Measurements from ENCODE around the gene NDUFA12. TPM values are rescaled to one million over a fixed set of nuclear protein-coding genes. Genes with fewer than 3 reads are reported as not detected.

NDUFA12 gene
- total and polyA plus RNA-seq, 12 donors, result 254 to 710 (median 341) TPM

DNA sequence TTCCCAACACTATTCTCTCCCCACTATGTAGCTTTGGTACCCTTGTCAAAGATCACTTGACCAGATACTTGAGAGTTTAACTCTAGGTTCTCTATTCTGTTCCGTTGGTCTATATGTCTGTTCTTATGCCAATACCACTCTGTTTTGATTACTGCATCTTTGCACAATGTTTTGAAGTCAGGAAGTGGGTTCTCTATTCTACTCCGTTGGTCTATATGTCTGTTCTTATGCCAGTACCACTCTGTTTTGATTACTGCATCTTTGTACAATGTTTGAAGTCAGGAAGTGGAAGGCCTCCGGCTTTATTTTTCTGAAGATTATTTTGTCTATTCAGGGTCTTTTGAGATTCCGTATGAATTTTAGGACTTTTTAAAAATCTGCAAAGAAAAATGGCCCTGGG, 2.7 kb upstream of the NDUFA12 start:
- WGBS, 2 donors, result 90 to 92% methylated on average over 4 of the region's 4 CpGs
- H3K36me3 ChIP-seq, result peaks cover 0 to 11% (median 7%) of the 10 kb centered on the region in 9 donors
- intact Hi-C loops (cut with DNase I), result no loop called here
- TF ChIP-seq, protein P1, sequence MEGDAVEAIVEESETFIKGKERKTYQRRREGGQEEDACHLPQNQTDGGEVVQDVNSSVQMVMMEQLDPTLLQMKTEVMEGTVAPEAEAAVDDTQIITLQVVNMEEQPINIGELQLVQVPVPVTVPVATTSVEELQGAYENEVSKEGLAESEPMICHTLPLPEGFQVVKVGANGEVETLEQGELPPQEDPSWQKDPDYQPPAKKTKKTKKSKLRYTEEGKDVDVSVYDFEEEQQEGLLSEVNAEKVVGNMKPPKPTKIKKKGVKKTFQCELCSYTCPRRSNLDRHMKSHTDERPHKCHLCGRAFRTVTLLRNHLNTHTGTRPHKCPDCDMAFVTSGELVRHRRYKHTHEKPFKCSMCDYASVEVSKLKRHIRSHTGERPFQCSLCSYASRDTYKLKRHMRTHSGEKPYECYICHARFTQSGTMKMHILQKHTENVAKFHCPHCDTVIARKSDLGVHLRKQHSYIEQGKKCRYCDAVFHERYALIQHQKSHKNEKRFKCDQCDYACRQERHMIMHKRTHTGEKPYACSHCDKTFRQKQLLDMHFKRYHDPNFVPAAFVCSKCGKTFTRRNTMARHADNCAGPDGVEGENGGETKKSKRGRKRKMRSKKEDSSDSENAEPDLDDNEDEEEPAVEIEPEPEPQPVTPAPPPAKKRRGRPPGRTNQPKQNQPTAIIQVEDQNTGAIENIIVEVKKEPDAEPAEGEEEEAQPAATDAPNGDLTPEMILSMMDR (IDR thresholded peaks at IDR 0.05), result no peak
- peaks cover 0 to 26% (median 20%) of the 10 kb centered on the region in 9 donors for H3K4me1 ChIP-seq
- peaks cover 0 to 32% (median 11%) of the 10 kb centered on the region in 11 donors for H3K9me3 ChIP-seq
- no peak overlapping the region for H3K27ac ChIP-seq
- no peaks in the 10 kb centered on the region for H3K27me3 ChIP-seq
- no peak for ATAC-seq
- no peak for DNase-seq
- no peak overlapping the region for H3K4me3 ChIP-seq

DNA sequence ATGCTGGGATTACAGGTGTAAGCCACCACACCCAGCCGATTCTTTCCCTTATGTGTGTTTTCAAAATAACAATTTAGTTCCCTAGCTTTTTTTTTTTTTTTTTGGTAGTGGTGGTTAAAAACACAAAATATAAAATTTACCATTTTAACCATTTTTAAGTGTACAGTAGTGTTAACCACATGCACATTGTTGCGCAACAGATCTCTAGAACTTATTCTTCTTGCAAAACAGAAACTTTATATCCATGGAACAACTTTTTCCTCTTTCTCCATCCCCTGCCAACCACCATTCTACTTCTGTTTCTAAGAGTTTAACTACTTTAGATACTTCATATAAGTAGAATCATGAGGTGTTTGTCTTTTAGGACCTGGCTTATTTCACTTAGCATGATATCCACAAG, 1.1 kb upstream of the NDUFA12 start:
- no peak overlapping the region for H3K4me3 ChIP-seq
- intact Hi-C loops (cut with DNase I), result no loop called here

DNA sequence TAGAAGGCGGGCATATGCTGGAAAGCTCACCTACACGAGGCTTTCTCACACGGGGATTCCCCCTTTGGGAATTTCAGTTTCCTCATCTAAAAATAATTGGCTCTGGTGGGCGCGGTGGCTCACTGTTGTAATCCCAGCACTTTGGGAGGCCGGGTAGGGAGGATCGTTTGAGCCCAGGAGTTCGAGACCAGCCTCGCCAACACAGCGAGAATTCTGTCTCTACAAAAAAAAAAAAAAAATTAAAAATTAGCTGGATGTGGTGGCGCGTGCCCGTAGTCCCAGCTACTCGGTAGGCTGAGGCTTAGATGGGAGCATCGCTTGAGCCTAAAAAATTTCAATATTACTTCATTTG, 400 bp upstream of the NDUFA12 start:
- TF ChIP-seq, protein P1 (IDR thresholded peaks at IDR 0.05), result no peak
- H3K36me3 ChIP-seq, result peaks cover 0 to 27% (median 15%) of the 10 kb centered on the region in 9 donors
- ATAC-seq, result peak in 5 of 8 donors; percentile 3 to 63 (median 13)
- H3K27ac ChIP-seq, result peak overlapping the region; percentile 82 to 96 (median 90)
- peaks cover 0 to 29% (median 11%) of the 10 kb centered on the region in 11 donors for H3K9me3 ChIP-seq
- H3K4me1 ChIP-seq, result peaks cover 0 to 48% (median 34%) of the 10 kb centered on the region in 9 donors
- no peaks in the 10 kb centered on the region for H3K27me3 ChIP-seq
- intact Hi-C loops (cut with DNase I), result no loop called here
- peak overlapping the region in 9 of 10 donors; percentile 75 to 93 (median 85) for H3K4me3 ChIP-seq
- no peak for DNase-seq
- WGBS, 2 donors, result 64 to 65% methylated on average over 15 of the region's 15 CpGs

More for the DNA sequence above, 1.1 kb upstream of the NDUFA12 start:
- H3K27me3 ChIP-seq, result no peaks in the 10 kb centered on the region
- TF ChIP-seq, protein P1 (IDR thresholded peaks at IDR 0.05), result no peak
- ATAC-seq (no peak), DNase-seq (no peak)
- peaks cover 0 to 32% (median 11%) of the 10 kb centered on the region in 11 donors for H3K9me3 ChIP-seq
- WGBS, 2 donors, result 92 to 95% methylated on average over 2 of the region's 2 CpGs
- peaks cover 0 to 42% (median 27%) of the 10 kb centered on the region in 9 donors for H3K4me1 ChIP-seq
- peaks cover 0 to 27% (median 15%) of the 10 kb centered on the region in 9 donors for H3K36me3 ChIP-seq
- H3K27ac ChIP-seq, result no peak overlapping the region

DNA sequence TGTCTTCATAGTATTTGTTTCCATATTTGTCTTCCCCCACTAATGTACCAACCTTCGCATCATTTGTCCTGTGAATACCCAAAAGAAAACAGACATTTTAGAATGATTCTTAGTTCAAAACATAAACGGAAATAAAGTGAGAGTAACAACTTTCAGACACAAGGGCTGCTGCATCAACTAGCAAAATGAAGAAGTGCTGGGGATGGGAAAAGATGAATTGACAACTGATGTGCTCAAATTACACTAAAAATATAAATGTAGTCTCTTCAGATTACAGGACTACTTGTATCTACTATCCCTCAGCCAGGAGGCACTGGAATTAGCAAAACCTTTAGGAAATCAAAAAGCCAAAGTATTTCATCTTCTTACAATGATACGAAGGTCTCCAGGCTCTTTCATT, 743 bp downstream of the NDUFA12 start:
- ATAC-seq, result no peak
- Histone ChIP-seq H3K9me3 (peaks cover 0 to 18% (median 4%) of the 10 kb centered on the region in 11 donors), H3K27me3 (no peaks in the 10 kb centered on the region), H3K27ac (peak overlapping the region; percentile 82 to 96 (median 90)), H3K36me3 (peaks cover 0 to 27% (median 15%) of the 10 kb centered on the region in 9 donors), H3K4me1 (peaks cover 0 to 56% (median 43%) of the 10 kb centered on the region in 9 donors), H3K4me3 (peak overlapping the region; percentile 51 to 93 (median 84))
- WGBS, 2 donors, result 25 to 26% methylated on average over 3 of the region's 3 CpGs
- intact Hi-C loops (cut with DNase I), result no loop called here
- TF ChIP-seq, protein P1 (IDR thresholded peaks at IDR 0.05), result no peak
- no peak for DNase-seq

Measured in heart right ventricle (tissue), 16 donors.